ENCODE measurements around the gene RABGGTA. TPM values are rescaled to one million over a fixed set of nuclear protein-coding genes. Genes with fewer than 3 reads are reported as not detected.
"Not testable (repeated sequence)": the region's sequence is repeated elsewhere in the genome, so short reads cannot be mapped to it uniquely, and the experiment has no call there.

Gene RABGGTA
- total and polyA plus RNA-seq, 2 experiments from 2014 or later, result 29.3 to 34.9 TPM

DNA sequence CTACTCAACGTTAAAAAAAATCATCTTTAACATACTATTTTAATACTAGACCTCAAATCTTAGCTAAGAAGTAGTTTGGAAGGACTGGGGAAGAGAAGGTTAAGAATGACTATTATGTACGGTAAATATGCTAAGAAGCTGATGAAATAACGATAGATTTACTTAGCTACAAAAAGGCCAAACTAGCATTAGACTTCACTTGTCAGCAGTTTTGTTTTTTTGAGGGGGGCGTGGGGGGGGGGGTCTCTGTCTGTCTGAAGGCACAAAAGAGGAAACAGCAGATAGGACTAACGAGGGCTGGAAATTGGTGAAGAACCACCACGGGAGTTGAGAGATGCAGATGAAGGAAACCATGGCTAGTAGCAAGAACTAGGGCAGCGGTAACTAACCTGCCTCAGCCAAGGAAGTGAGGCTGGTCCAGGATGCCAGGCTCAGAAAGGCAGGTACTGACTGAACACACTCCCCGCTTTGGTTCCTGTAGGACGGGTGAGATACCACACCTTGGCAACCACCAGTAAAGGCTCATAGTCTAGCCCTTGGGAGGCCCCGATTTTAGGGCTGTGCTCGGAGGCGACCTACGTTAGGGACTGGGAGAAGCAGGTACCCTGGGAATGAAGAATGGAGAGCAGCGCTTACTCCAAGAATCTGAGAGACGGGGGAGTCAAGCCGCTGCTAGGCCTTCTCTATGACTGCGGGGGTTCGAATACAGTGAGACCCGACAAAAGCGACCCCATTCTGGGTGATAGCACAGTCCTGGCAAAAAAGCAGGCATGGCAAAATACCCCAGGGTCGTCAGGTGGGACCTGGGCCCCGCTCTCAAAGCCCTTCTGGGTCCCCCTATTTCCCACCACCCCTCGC lies 39.9 kb downstream of the RABGGTA start:
- peak; percentile 31 for DNase-seq
- no peaks in the 10 kb centered on the region for H3K27me3 ChIP-seq (replicated peaks; ENCODE audit: insufficient read depth)
- in situ Hi-C loops (cut with MboI), result no loop called here
- H2AFZ ChIP-seq, result peak overlapping the region; percentile 80
- H3K36me3 ChIP-seq (ENCODE audit: low read depth), result peaks cover 12% of the 10 kb centered on the region
- 5 to 8% methylated on average over 22 to 23 of the region's 23 CpGs for WGBS, 2 experiments (ENCODE audit: low coverage in 1 of 2, low lambda C conversion rate in 2 of 2, missing lambda C conversion rate in 2 of 2)
- H4K20me1 ChIP-seq (ENCODE audit: insufficient read depth), result no peaks in the 10 kb centered on the region
- H3K79me2 ChIP-seq (ENCODE audit: insufficient read depth), result peaks cover 91% of the 10 kb centered on the region
- peak overlapping the region; percentile 94 for H3K4me2 ChIP-seq (ENCODE audit: unreplicated experiment)
- peak overlapping the region; percentile 56 for H3K27ac ChIP-seq
- peak overlapping the region; percentile 77 for H3K4me3 ChIP-seq
- H3F3A ChIP-seq (ENCODE audit: insufficient read depth), result peaks cover 11% of the 10 kb centered on the region
- H3K4me1 ChIP-seq (ENCODE audit: insufficient read depth), result peaks cover 21% of the 10 kb centered on the region
- H3K9me2 ChIP-seq (ENCODE audit: insufficient read depth), result no peaks in the 10 kb centered on the region
- no peaks in the 10 kb centered on the region for H3K9me3 ChIP-seq (ENCODE audit: low read depth)
- peak overlapping the region; percentile 91 for H3K9ac ChIP-seq
- TF ChIP-seq EZH2 (IDR thresholded peaks at IDR 0.05; ENCODE audit: insufficient read depth, poor library complexity, severe bottlenecking) (no peak), EZH2phosphoT487 (IDR thresholded peaks at IDR 0.05; ENCODE audit: insufficient read depth, low read depth) (no peak)

DNA sequence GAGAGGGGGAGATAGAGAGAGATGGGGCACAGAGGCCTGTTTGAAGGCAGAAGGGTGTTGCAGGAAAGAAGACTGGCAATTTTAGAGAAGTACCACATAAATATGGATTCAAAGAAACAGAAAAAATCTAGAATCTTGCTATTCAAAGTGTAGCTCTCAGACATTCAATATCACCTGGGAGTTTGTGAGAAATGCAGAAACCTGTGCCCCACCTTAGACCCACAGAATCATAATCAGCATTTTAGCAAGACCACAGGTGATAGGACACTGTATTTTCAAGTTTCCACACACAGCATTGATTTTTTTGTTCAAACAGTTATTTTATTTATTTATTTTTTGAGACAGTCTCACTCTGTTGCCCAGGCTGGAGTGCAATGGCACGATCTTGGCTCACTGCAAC lies 42.5 kb downstream of the RABGGTA start:
- H3K27me3 ChIP-seq (replicated peaks; ENCODE audit: insufficient read depth), result no peaks in the 10 kb centered on the region
- no peak overlapping the region for H3K27ac ChIP-seq
- peaks cover 26% of the 10 kb centered on the region for H3F3A ChIP-seq (ENCODE audit: insufficient read depth)
- H3K9me2 ChIP-seq (ENCODE audit: insufficient read depth), result no peaks in the 10 kb centered on the region
- peaks cover 5% of the 10 kb centered on the region; the same call in 1 of the 2 replicates for H3K36me3 ChIP-seq (ENCODE audit: low read depth)
- no peak overlapping the region for H2AFZ ChIP-seq
- WGBS, 2 experiments (ENCODE audit: low coverage in 1 of 2, low lambda C conversion rate in 2 of 2, missing lambda C conversion rate in 2 of 2), result 37 to 41% methylated on average over 1 of the region's 1 CpG
- H3K4me1 ChIP-seq (ENCODE audit: insufficient read depth), result peaks cover 34% of the 10 kb centered on the region
- H3K9me3 ChIP-seq (ENCODE audit: low read depth), result no peaks in the 10 kb centered on the region
- TF ChIP-seq EZH2phosphoT487 (IDR thresholded peaks at IDR 0.05; ENCODE audit: insufficient read depth, low read depth), result no peak
- TF ChIP-seq EZH2 (IDR thresholded peaks at IDR 0.05; ENCODE audit: insufficient read depth, poor library complexity, severe bottlenecking), result no peak
- in situ Hi-C loops (cut with MboI), result no loop called here
- peaks cover 87% of the 10 kb centered on the region for H3K79me2 ChIP-seq (ENCODE audit: insufficient read depth)
- no peak overlapping the region for H3K9ac ChIP-seq
- no peak for DNase-seq
- H3K4me2 ChIP-seq (ENCODE audit: unreplicated experiment), result no peak overlapping the region
- H3K4me3 ChIP-seq, result no peak overlapping the region
- H4K20me1 ChIP-seq (ENCODE audit: insufficient read depth), result no peaks in the 10 kb centered on the region

DNA sequence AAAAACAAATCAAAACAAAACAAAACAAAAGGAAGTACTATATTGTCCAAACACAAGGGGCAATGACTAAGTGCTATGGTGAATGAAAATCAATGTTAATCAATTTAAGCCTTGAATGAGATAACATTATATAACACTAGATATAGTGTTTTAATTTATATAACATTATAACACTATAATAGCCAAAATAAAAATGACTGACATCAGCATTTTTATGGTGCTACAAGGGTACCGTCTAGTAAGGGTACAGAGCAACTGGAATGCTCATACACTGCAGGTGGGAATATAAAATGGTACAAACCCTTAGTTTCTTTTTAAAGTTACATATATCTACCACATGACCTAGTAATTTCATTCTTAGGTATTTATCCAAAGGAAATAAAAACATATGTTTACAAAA lies 44.9 kb downstream of the RABGGTA start:
- Histone ChIP-seq H3K4me3 (no peak overlapping the region), H3K9ac (no peak overlapping the region), H3K9me3 (ENCODE audit: low read depth) (no peaks in the 10 kb centered on the region), H3K36me3 (ENCODE audit: low read depth) (peaks cover 5% of the 10 kb centered on the region; the same call in 1 of the 2 replicates), H3K79me2 (ENCODE audit: insufficient read depth) (peaks cover 96% of the 10 kb centered on the region), H3K9me2 (ENCODE audit: insufficient read depth) (no peaks in the 10 kb centered on the region), H2AFZ (no peak overlapping the region), H3K4me2 (ENCODE audit: unreplicated experiment) (no peak overlapping the region), H3F3A (ENCODE audit: insufficient read depth) (peaks cover 26% of the 10 kb centered on the region), H3K4me1 (ENCODE audit: insufficient read depth) (peaks cover 26% of the 10 kb centered on the region), H3K27ac (no peak overlapping the region), H3K27me3 (replicated peaks; ENCODE audit: insufficient read depth) (no peaks in the 10 kb centered on the region), H4K20me1 (ENCODE audit: insufficient read depth) (no peaks in the 10 kb centered on the region)
- no peak for DNase-seq
- TF ChIP-seq EZH2 (IDR thresholded peaks at IDR 0.05; ENCODE audit: insufficient read depth, poor library complexity, severe bottlenecking), result no peak
- no peak for TF ChIP-seq EZH2phosphoT487 (IDR thresholded peaks at IDR 0.05; ENCODE audit: insufficient read depth, low read depth)
- WGBS, 2 experiments (ENCODE audit: low coverage in 1 of 2, low lambda C conversion rate in 2 of 2, missing lambda C conversion rate in 2 of 2), result 61 to 66% methylated on average over 1 of the region's 1 CpG
- in situ Hi-C loops (cut with MboI), result no loop called here

DNA sequence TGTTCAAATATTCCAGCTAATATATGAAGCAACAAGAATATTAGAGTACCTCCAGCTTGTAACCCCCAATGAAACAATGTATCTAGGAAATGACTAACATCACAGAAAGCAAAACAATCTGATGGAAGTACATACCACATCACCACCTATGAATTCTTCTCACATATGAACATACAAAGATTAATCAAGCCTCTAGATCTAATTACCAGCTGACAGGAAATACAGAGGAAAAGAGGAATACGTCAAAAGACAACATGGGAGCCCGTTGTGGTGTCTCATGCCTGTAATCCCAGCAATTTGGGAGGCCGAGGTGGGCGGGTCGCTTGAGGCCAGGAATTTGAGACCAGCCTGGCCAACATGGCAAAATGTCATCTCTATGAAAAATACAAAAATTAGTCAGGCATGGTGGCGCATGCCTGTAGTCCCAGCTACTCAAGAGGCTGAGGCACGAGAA lies 46.8 kb downstream of the RABGGTA start:
- no peaks in the 10 kb centered on the region for H3K27me3 ChIP-seq (replicated peaks; ENCODE audit: insufficient read depth)
- no peaks in the 10 kb centered on the region for H3K9me3 ChIP-seq (ENCODE audit: low read depth)
- TF ChIP-seq EZH2 (IDR thresholded peaks at IDR 0.05; ENCODE audit: insufficient read depth, poor library complexity, severe bottlenecking) (no peak), EZH2phosphoT487 (IDR thresholded peaks at IDR 0.05; ENCODE audit: insufficient read depth, low read depth) (0 out of 2 replicates have a peak, but pooled peaks have one; percentile 75)
- DNase-seq, result peak; percentile 83
- H3K4me1 ChIP-seq (ENCODE audit: insufficient read depth), result peaks cover 26% of the 10 kb centered on the region
- peaks cover 5% of the 10 kb centered on the region; the same call in 1 of the 2 replicates for H3K36me3 ChIP-seq (ENCODE audit: low read depth)
- H2AFZ ChIP-seq, result no peak overlapping the region
- WGBS, 2 experiments (ENCODE audit: low coverage in 1 of 2, low lambda C conversion rate in 2 of 2, missing lambda C conversion rate in 2 of 2), result 15 to 16% methylated on average over 7 of the region's 7 CpGs
- peaks cover 96% of the 10 kb centered on the region for H3K79me2 ChIP-seq (ENCODE audit: insufficient read depth)
- H3K4me2 ChIP-seq (ENCODE audit: unreplicated experiment), result peak overlapping the region; percentile 46
- in situ Hi-C loops (cut with MboI), result no loop called here
- H3K9ac ChIP-seq, result peak overlapping the region; percentile 26
- H4K20me1 ChIP-seq (ENCODE audit: insufficient read depth), result no peaks in the 10 kb centered on the region
- peaks cover 26% of the 10 kb centered on the region for H3F3A ChIP-seq (ENCODE audit: insufficient read depth)
- peak overlapping the region; percentile 32 for H3K4me3 ChIP-seq
- no peaks in the 10 kb centered on the region for H3K9me2 ChIP-seq (ENCODE audit: insufficient read depth)
- peak overlapping the region; percentile 78 for H3K27ac ChIP-seq

DNA sequence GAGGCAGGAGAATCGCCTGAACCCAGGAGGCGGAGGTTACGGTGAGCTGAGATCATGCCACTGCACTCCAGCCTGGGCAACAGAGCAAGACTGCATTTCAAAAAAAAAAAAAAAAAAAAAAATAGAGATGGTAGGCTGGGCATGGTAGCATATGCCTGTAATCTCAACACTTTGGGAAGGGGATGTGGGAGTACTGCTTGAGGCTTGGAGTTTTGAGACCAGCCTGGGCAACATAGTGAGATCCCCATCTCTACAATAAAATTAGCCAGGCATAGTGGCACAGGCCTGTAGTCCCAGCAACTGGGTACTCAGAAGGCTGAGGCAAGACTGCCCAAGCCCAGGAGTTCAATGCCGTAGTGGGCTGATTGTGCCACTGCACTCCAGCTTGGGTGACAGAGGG lies 48.4 kb downstream of the RABGGTA start:
- not testable (repeated sequence) for H3K9me3 ChIP-seq (ENCODE audit: low read depth)

More for the DNA sequence above, 48.4 kb downstream of the RABGGTA start:
- H4K20me1 ChIP-seq (ENCODE audit: insufficient read depth); DNase-seq; in situ Hi-C loops (cut with MboI); H3K27ac ChIP-seq; H3K4me3 ChIP-seq; H3K4me2 ChIP-seq (ENCODE audit: unreplicated experiment); H3K9ac ChIP-seq; H3K36me3 ChIP-seq (ENCODE audit: low read depth); H2AFZ ChIP-seq; H3K27me3 ChIP-seq (replicated peaks; ENCODE audit: insufficient read depth); H3K9me2 ChIP-seq (ENCODE audit: insufficient read depth): not testable (repeated sequence)
- Histone ChIP-seq H3K4me1 (ENCODE audit: insufficient read depth) (peaks cover 26% of the 10 kb centered on the region), H3F3A (ENCODE audit: insufficient read depth) (peaks cover 34% of the 10 kb centered on the region), H3K79me2 (ENCODE audit: insufficient read depth) (peaks cover 90% of the 10 kb centered on the region)
- WGBS, 2 experiments (ENCODE audit: low coverage in 1 of 2, low lambda C conversion rate in 2 of 2, missing lambda C conversion rate in 2 of 2), result 93 to 100% methylated on average over 2 to 4 of the region's 4 CpGs

All from GM23248 (cell line).